ENCODE results near the gene NDFIP2.

DNA sequence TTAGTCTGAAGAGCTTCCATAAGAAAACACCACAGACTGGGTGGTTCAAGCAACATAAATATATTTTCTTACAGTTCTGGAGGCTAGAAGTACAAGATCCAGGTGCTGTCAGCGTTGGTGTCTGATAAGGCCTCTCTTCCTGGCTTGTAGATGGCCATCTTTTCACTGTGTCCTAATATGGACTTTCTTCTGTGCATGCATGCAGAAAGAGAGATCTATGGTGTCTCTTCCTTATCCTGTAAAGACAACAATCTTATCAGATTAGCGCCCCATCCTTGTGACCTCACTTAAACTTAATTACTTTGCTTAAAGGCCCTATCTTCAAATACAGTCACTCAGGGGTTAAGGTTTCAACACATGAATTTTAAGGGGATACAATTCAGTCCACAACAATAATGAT lies 14.1 kb upstream of the NDFIP2 start:
- TF ChIP-seq POLR2A (IDR thresholded peaks at IDR 0.05), result no peak
- TF ChIP-seq, protein P1, sequence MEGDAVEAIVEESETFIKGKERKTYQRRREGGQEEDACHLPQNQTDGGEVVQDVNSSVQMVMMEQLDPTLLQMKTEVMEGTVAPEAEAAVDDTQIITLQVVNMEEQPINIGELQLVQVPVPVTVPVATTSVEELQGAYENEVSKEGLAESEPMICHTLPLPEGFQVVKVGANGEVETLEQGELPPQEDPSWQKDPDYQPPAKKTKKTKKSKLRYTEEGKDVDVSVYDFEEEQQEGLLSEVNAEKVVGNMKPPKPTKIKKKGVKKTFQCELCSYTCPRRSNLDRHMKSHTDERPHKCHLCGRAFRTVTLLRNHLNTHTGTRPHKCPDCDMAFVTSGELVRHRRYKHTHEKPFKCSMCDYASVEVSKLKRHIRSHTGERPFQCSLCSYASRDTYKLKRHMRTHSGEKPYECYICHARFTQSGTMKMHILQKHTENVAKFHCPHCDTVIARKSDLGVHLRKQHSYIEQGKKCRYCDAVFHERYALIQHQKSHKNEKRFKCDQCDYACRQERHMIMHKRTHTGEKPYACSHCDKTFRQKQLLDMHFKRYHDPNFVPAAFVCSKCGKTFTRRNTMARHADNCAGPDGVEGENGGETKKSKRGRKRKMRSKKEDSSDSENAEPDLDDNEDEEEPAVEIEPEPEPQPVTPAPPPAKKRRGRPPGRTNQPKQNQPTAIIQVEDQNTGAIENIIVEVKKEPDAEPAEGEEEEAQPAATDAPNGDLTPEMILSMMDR (IDR thresholded peaks at IDR 0.05 in 8 of 11, conservative IDR thresholded peaks at IDR 0.05 in 3 of 11), result no peak
- TF ChIP-seq POLR2AphosphoS5 (IDR thresholded peaks at IDR 0.05), result no peak

Measured in spleen (tissue), 7 donors.